GM12878 (cell line): ENCODE results near the gene SCG2. TPM values are rescaled to one million over a fixed set of nuclear protein-coding genes. Genes with fewer than 3 reads are reported as not detected.

Experiments used
- ATAC-seq: fragments of 200-7000 bp; cut with Tn5 transposase; 3 replicates; pipeline ENCODE4 v1.9.1; 2020; ENCODE audit warnings: mild to moderate bottlenecking, moderate library complexity
- BruUV-seq: library from RNA; stranded (reverse); fragments of 400-500 nt; replicated peaks from 2 replicates; lab custom pipeline; 2021; lab: Mats Ljungman, UMichigan
- CTCF ChIA-PET: fragments of 300-600 bp; sonication (Branson Sonifier 250); formaldehyde crosslinking; extraction: SDS; loops from one replicate; lab custom pipeline; 2021; ENCODE audit warnings: inconsistent platforms; lab: Yijun Ruan, JAX
- POLR2A ChIA-PET: fragments of 350-600 bp; formaldehyde crosslinking; extraction: SDS; loops from one replicate; lab custom pipeline; 2021; ENCODE audit warnings: inconsistent platforms; lab: Charles Lee
- RAD21 ChIA-PET: fragments of 300-600 bp; sonication (Branson Sonifier 250); formaldehyde crosslinking; loops from one replicate; lab custom pipeline; 2023; ENCODE audit warnings: antibody characterized with exemption; ENCODE audit not compliant: unreplicated experiment; lab: Charles Lee
- SMC1A ChIA-PET: fragments of 300-600 bp; sonication (Branson Sonifier 250); formaldehyde crosslinking; loops from one replicate; lab custom pipeline; 2023; ENCODE audit not compliant: unreplicated experiment, uncharacterized antibody; lab: Charles Lee
- DNase-seq: peaks from one replicate; pipeline ENCODE4 v3.0.0-alpha.2; 2011; ENCODE audit warnings: low read depth, low spot score
- FAIRE-seq: peaks from 3 replicates; lab custom pipeline; 2011; peaks lifted over from hg19 to GRCh38; lab: Jason Lieb, UNC
- H2AFZ ChIP-seq: 2 replicates; pipeline ENCODE4 v1.6.0; 2011; ENCODE audit warnings: low read depth, low read length, control low read depth; ENCODE audit not compliant: control insufficient read depth
- H3K27ac ChIP-seq: 2 replicates; pipeline ENCODE4 v1.5.1; 2011; ENCODE audit warnings: control low read depth; ENCODE audit not compliant: control insufficient read depth, insufficient read depth
- H3K27me3 ChIP-seq, 2 experiments: replicated peaks in 1 of 2; 2 replicates each; pipeline versions ENCODE4 v1.6.0 to v1.6.1; 2011; ENCODE audit warnings: low read length in 1 of 2; ENCODE audit not compliant: control insufficient read depth in 2 of 2, insufficient read depth in 2 of 2
- H3K36me3 ChIP-seq, 2 experiments: 2 replicates each; pipeline ENCODE4 v1.5.1; 2011; ENCODE audit warnings: low read length in 1 of 2; ENCODE audit not compliant: control insufficient read depth in 2 of 2, insufficient read depth in 2 of 2
- H3K4me1 ChIP-seq: 2 replicates; pipeline ENCODE4 v1.6.1; 2011; ENCODE audit warnings: mild to moderate bottlenecking, low read length, moderate library complexity, mixed read lengths; ENCODE audit not compliant: control insufficient read depth, insufficient read depth
- H3K4me2 ChIP-seq: 2 replicates; pipeline ENCODE4 v1.6.0; 2011; ENCODE audit warnings: control low read depth; ENCODE audit not compliant: control insufficient read depth, insufficient read depth
- H3K4me3 ChIP-seq: fragments of 200-600 bp; sonication (generic); 2 replicates; pipeline ENCODE4 v1.5.1; 2016
- H3K79me2 ChIP-seq: 2 replicates; pipeline ENCODE4 v1.6.0; 2011; ENCODE audit warnings: low read length; ENCODE audit not compliant: control insufficient read depth, insufficient read depth
- H3K9ac ChIP-seq: 2 replicates; pipeline ENCODE4 v1.8.0; 2011; ENCODE audit warnings: low read length, control low read depth, mixed read lengths; ENCODE audit not compliant: control insufficient read depth, insufficient read depth
- H3K9me3 ChIP-seq: replicated peaks from 3 replicates; pipeline ENCODE4 v1.5.1; 2011; ENCODE audit warnings: mild to moderate bottlenecking, low read length; ENCODE audit not compliant: control insufficient read depth, insufficient read depth
- H4K20me1 ChIP-seq: 2 replicates; pipeline ENCODE4 v1.6.0; 2011; ENCODE audit not compliant: control insufficient read depth, insufficient read depth
- BACH1 ChIP-seq: fragments of 450-650 bp; IDR thresholded peaks from 2 replicates; pipeline ENCODE4 v1.6.1; 2017; ENCODE audit warnings: mild to moderate bottlenecking, borderline replicate concordance
- CBX5 ChIP-seq: sonication (generic); IDR thresholded peaks from 2 replicates; pipeline ENCODE4 v1.6.1; 2016; ENCODE audit warnings: low read depth, moderate library complexity, mild to moderate bottlenecking, inconsistent platforms
- CREM ChIP-seq: IDR thresholded peaks from 2 replicates; pipeline ENCODE4 v1.6.1; 2014; ENCODE audit warnings: antibody characterized with exemption, low read depth
- GABPA ChIP-seq: IDR thresholded peaks from 2 replicates; pipeline ENCODE4 v1.6.1; 2014; ENCODE audit warnings: antibody characterized with exemption, low read depth, mild to moderate bottlenecking, inconsistent platforms
- JUND ChIP-seq: IDR thresholded peaks from 2 replicates; pipeline ENCODE4 v1.6.1; 2012; ENCODE audit warnings: low read depth, mild to moderate bottlenecking, low read length, improper control_type of control experiment, moderate library complexity
- NFYA ChIP-seq: IDR thresholded peaks from 2 replicates; pipeline ENCODE4 v1.6.1; 2011; ENCODE audit warnings: low read depth, mild to moderate bottlenecking, low read length, improper control_type of control experiment, borderline replicate concordance
- NR2C1 ChIP-seq: fragments of 450-650 bp; IDR thresholded peaks from 2 replicates; pipeline ENCODE4 v1.6.1; 2017; ENCODE audit warnings: antibody characterized with exemption, mild to moderate bottlenecking, moderate library complexity
- RAD51 ChIP-seq: fragments of 450-650 bp; IDR thresholded peaks from 2 replicates; pipeline ENCODE4 v1.6.1; 2016; ENCODE audit warnings: moderate library complexity, mild to moderate bottlenecking, inconsistent platforms
- RUNX3 ChIP-seq: IDR thresholded peaks from 2 replicates; pipeline ENCODE4 v1.6.1; 2012; ENCODE audit warnings: low read length, inconsistent platforms
- WGBS: methylation state at CpG from one replicate; pipeline ENCODE4 v1.1.6; 2016; ENCODE audit warnings: low lambda C conversion rate; ENCODE audit not compliant: insufficient replicate concordance, insufficient coverage; ENCODE audit errors: missing lambda C conversion rate; 5-methylcytosine and 5-hydroxymethylcytosine counted together
- in situ Hi-C: fragments of 300-500 bp; cut with MboI; formaldehyde crosslinking; loops from 9 replicates; pipeline ENCODE4 v1.14.3; 2018; ENCODE audit warnings: mixed read lengths
- intact Hi-C: fragments of 100-400 bp; cut with micrococcal nuclease; formaldehyde crosslinking; loops from one replicate; pipeline ENCODE4 v1.14.2; 2022; ENCODE audit not compliant: unreplicated experiment
- polyA plus RNA-seq, 11 experiments: library from polyadenylated mRNA; depleted of rRNA in 4 of 11; unstranded in 6 of 11; stranded (reverse) in 5 of 11; fragments of >200 nt; fragmentation: Nextera tagmentation in 4 of 11; fragmentation: Illumina TruSeq in 1 of 11; extraction: Ambion mirVana in 4 of 11; extraction: Trizol in 1 of 11; gene quantifications; 1 replicate in 1 of 11; 2 replicates in 10 of 11; pipeline versions ENCODE4 v1.2.1 to v1.2.3, GENCODE V29; 2011 to 2016; ENCODE audit warnings: inconsistent platforms in 2 of 11, missing spikeins in 2 of 11, low read depth in 1 of 11
- total RNA-seq, 4 experiments: library from RNA; depleted of rRNA in 3 of 4; stranded (reverse); fragments of >200 nt in 3 of 4; fragmentation: Illumina TruSeq in 1 of 4; extraction: Trizol in 1 of 4; gene quantifications; 2 replicates each; pipeline versions ENCODE4 v1.2.1 to v1.2.3, GENCODE V29; 2013 to 2021
- TF ChIP-seq, protein P1 (sequence below): fragments of 450-650 bp; IDR thresholded peaks from 2 replicates; pipeline ENCODE4 v1.6.1; 2016; ENCODE audit warnings: mild to moderate bottlenecking, moderate library complexity, borderline replicate concordance

Gene SCG2
- total and polyA plus RNA-seq, 10 of the 15 experiments (the other 5 are each of a cell fraction or from before 2014, with no cell fraction given): 0.05 TPM; not detected in 9

DNA sequence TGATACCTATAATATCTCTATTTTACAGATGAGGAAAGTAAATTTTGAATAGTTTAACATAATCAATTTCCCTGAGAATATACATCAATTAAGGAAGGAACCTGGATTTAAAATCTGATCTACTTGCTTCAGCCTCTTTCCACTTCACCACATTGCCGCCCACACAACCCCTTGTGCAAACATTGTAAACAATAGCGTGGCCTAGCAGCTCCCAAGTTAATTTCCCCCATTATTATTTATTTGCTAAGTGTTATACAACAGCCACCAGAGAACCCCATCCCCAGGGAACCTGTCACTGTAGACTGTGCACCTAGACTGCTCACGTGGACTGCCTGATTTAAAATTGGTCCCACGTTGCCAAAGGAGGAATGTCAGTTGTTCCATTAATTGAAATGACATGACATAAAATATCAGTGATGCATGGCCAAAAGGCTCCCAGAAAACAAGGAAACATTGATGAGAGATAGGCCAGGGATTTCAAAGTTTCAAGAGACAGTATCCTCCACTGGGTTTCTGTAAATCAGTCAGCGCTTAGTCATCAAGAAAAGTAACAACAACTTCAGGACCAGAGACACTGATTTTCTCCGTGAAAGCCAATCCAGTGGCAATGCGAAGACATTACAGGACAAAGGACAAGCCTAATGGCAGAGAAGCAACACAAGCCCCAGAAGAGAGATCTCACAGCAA lies 41.3 kb downstream of the SCG2 start:
- Histone ChIP-seq H3K36me3 (no peaks in the 10 kb centered on the region), H3K9me3 (no peaks in the 10 kb centered on the region), H3K27ac (no peak overlapping the region), H3K27me3 (no peaks in the 10 kb centered on the region), H2AFZ (no peak overlapping the region), H4K20me1 (no peaks in the 10 kb centered on the region), H3K4me2 (no peak overlapping the region), H3K4me1 (no peaks in the 10 kb centered on the region), H3K4me3 (no peak overlapping the region), H3K79me2 (no peaks in the 10 kb centered on the region), H3K9ac (no peak overlapping the region)
- BruUV-seq: no TSS peak
- no peak for ATAC-seq
- ChIA-PET POLR2A (no interaction called here), SMC1A (no interaction called here), CTCF (no interaction called here), RAD21 (no interaction called here)
- in situ Hi-C loops (no loop called here), intact Hi-C loops (no loop called here)
- no peak for FAIRE-seq
- no peak for DNase-seq
- TF ChIP-seq, protein P1, sequence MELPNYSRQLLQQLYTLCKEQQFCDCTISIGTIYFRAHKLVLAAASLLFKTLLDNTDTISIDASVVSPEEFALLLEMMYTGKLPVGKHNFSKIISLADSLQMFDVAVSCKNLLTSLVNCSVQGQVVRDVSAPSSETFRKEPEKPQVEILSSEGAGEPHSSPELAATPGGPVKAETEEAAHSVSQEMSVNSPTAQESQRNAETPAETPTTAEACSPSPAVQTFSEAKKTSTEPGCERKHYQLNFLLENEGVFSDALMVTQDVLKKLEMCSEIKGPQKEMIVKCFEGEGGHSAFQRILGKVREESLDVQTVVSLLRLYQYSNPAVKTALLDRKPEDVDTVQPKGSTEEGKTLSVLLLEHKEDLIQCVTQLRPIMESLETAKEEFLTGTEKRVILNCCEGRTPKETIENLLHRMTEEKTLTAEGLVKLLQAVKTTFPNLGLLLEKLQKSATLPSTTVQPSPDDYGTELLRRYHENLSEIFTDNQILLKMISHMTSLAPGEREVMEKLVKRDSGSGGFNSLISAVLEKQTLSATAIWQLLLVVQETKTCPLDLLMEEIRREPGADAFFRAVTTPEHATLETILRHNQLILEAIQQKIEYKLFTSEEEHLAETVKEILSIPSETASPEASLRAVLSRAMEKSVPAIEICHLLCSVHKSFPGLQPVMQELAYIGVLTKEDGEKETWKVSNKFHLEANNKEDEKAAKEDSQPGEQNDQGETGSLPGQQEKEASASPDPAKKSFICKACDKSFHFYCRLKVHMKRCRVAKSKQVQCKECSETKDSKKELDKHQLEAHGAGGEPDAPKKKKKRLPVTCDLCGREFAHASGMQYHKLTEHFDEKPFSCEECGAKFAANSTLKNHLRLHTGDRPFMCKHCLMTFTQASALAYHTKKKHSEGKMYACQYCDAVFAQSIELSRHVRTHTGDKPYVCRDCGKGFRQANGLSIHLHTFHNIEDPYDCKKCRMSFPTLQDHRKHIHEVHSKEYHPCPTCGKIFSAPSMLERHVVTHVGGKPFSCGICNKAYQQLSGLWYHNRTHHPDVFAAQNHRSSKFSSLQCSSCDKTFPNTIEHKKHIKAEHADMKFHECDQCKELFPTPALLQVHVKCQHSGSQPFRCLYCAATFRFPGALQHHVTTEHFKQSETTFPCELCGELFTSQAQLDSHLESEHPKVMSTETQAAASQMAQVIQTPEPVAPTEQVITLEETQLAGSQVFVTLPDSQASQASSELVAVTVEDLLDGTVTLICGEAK: no peak
- no peak for TF ChIP-seq NFYA
- no peak for TF ChIP-seq RAD51
- TF ChIP-seq BACH1: no peak
- no peak for TF ChIP-seq NR2C1
- TF ChIP-seq JUND: no peak
- no peak for TF ChIP-seq RUNX3
- TF ChIP-seq CREM: no peak
- TF ChIP-seq CBX5: no peak
- TF ChIP-seq GABPA: no peak
- 31% methylated on average over 7 of the region's 7 CpGs for WGBS
